GM19395 (cell line): Measurements from ENCODE around the gene GTPBP2.
"Not testable (repeated sequence)": the region's sequence is repeated elsewhere in the genome, so short reads cannot be mapped to it uniquely, and the experiment has no call there.

Experiments used
- ATAC-seq: cut with Tn5 transposase; IDR thresholded peaks from one replicate; pipeline ENCODE4 v1.9.1; 2021; ENCODE audit warnings: mild to moderate bottlenecking, moderate library complexity; ENCODE audit not compliant: unreplicated experiment

Gene GTPBP2

DNA sequence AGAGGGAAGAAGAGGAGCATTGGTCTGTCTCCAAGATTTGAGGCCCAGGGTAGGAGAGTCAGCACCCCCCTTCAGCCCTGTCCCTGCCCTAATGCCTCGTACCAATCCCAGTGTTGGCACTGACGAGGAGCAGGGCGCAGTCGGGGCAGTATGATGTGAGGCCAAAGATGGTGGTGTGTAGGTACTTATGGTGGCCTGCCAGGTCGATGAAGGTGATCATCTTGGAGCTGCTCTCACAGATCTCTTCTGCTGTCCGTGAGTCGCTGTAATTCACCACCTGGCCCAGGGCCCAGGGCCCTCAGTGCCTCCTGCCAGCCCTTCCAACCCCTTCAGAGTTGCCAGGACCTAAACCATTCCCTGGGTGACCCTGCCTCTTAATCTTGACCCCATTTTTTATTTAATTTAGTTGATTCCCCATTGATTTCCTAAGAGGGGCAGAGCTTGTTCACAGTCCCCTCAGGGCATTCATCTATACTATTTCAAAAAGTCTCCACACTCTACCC, 4.2 kb downstream of the GTPBP2 start:
- ATAC-seq, result no peak

DNA sequence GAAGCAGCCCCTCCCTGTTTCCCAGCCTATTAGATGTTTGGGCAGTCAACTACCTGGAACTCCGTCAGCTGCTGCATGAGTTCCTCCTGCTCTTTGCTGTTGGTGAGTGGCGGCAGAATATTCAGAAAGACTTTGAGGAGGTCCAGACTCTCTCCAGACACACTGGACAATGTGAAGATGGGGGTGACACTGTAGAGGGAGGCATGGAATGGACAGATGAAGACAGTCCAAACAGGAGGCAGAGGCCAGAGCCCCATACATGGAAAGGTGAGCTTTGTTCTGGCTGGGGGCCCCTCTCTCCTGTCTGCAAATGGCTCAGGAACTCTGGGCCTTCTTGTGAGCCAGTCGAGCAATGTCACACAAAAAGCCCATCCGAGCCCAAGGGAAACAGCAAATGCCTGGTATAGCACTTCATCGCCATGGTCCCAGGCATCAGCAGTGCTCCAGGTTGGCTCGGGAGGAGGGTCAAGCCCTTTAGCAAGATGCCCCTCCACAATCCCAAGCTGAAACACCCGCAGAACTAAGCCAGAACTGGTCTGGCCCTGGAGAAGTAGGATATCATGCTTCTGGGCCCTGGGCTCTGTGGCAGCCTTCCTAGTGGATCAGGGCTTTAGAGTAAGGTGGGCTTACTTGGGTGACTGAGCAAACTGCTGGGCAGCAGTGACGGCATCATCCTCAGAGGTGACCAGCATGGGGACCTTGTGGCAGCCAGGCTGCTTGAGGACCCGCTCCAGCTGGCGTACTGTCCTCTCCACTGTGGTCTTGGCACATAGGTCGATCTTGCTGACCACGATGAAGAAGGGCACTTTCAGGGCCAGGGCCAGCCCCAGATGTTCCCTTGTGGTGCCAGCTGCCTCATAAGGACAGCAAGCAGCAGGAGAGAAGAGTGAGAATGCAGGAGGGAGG, 4.9 kb downstream of the GTPBP2 start:
- ATAC-seq, result no peak

GRCh38 chr6:43622541-43622940, 6.5 kb downstream of the GTPBP2 start:
- no peak for ATAC-seq

DNA sequence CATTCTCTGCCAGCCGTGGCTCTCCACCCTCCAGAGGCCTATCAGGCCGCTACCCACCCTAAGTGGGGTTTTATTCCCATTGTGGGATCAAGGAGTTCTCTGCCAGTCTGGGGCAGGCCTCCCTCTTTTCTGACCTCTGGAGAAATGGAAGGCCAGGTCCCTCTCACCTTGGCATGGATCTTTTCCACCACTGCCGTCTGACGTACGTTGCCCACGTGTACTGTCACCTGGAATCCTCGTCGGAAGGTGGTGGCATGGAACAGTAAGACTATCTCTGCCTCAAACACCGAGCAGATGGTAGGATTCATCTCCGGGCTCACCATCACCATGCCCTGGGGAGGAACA, 7.3 kb downstream of the GTPBP2 start:
- ATAC-seq, result no peak

GRCh38 chr6:43621078-43621835, 7.8 kb downstream of the GTPBP2 start:
- no peak for ATAC-seq

- ATAC-seq, result no peak
These were observed 12.2 kb downstream of the GTPBP2 start for GRCh38 chr6:43616725-43617472.

GRCh38 chr6:43614396-43614730, 14.7 kb downstream of the GTPBP2 start:
- ATAC-seq, result no peak

DNA sequence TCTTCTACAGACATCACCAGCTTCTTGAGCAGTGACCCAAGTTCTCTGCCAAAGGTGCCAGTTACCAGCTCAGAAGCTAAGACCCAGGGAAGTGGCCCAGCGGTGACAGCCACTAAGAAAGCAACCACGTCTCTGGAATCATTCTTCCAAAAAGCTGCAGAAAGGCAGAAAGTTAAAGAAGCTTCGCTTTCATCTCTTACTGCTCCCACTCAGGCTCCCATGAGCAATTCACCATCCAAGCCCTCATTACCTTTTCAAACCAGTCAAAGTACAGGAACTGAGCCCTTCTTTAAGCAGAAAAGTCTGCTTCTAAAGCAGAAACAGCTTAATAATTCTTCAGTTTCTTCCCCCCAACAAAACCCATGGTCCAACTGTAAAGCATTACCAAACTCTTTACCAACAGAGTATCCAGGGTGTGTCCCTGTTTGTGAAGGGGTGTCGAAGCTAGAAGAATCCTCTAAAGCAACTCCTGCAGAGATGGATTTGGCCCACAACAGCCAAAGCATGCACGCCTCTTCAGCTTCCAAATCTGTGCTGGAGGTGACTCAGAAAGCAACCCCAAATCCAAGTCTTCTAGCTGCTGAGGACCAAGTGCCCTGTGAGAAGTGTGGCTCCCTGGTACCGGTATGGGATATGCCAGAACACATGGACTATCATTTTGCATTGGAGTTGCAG, 15.2 kb downstream of the GTPBP2 start:
- ATAC-seq, result no peak

DNA sequence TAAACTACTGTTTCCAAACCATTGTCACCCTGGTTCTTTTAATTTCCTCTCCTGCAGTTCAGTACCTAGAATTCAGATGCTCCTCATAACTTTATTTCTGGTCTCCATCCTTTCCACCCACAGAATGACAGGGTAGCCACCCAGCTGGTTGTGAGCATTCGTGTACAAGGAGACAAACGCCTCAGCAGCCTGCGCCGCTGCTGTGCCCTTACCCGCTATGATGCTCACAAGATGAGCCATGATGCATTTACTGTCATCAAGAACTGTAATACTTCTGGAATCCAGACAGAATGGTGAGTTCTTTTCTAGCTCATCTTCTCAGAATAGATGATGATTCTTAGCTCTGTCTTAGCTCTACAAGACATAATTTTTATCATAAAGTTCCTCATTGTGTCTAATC, 18.6 kb downstream of the GTPBP2 start:
- no peak for ATAC-seq

- ATAC-seq, result no peak
These were observed 19.7 kb downstream of the GTPBP2 start for GRCh38 chr6:43609402-43609801.

DNA sequence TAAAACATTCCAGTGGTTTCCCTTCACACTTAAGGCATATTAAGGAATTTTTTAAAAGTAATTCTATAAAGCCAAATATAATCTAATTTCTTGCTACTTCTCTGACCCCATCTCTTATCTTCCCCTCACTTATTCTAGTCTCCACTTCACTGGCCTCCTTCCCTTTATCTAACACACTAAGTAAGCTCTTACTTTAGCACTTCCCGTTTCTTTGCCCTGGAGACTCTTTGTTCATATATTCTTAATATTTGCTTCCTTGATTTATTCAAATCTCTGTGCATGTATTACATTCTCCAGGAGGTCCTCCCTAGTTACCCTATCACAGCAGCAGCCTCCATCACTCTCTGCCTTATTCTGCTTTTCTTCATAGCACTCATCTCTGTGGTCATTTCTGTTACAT, 20.3 kb downstream of the GTPBP2 start:
- ATAC-seq, result no peak

DNA sequence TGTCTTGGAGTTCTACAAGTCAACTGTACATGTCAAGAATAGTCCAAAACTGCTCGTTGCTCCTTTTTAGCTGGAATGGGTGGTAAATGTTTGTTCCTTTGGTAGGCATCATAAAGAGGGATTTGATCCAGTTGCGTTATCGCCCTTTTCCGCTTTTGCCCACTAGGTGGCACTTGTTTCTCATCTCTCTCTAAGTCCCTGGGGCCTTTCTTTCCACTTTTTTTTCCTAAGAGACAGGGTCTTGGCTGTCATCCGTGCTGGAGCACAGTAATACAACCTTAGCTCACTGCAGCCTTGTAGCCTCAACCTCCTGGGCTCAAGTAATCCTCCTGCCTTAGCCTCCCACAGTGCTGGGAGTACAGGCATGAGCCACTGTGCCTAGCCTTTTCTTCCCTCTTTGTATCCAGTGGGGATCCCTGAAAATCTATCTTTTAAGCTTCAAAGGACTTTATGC, 20.7 kb downstream of the GTPBP2 start:
- ATAC-seq, result no peak

DNA sequence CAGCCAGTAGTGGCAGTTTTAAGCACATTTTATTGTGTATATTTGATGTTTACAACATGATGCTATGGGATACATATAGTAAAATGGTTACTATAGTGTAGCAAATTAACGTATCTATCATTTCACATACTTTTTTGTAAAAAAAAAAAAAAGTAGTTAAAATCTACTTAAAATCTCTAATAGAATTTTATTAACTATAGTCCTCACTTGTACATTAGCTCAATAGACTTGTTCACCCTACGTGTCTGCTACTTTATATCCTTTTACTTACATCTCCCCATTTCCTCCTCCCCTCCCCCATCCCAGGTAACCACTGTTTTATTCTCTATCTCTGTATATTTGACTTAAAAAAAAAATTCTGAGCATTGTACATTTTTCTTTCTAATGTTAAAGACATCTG, 23.0 kb downstream of the GTPBP2 start:
- ATAC-seq, result no peak

GRCh38 chr6:43604174-43604573, 24.9 kb downstream of the GTPBP2 start:
- no peak for ATAC-seq

DNA sequence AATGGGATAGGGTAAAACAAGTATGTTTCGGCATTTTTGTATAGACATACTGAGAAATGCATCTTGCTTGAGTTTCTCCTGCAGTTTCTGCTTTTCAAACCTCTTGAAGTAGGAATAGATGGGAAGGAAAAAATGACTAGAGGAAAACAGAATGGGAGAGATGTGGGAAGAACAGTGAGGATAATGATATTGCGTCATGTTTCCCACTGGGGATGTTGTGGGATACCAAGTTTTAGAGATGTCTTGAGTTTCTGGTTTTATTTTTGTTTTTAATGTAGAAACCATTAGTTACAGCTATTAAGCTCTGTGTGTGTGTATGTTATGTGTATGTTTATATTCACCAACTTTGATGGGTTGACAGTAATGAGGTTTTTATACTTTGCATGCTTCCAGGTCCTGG, 28.5 kb downstream of the GTPBP2 start:
- no peak for ATAC-seq

DNA sequence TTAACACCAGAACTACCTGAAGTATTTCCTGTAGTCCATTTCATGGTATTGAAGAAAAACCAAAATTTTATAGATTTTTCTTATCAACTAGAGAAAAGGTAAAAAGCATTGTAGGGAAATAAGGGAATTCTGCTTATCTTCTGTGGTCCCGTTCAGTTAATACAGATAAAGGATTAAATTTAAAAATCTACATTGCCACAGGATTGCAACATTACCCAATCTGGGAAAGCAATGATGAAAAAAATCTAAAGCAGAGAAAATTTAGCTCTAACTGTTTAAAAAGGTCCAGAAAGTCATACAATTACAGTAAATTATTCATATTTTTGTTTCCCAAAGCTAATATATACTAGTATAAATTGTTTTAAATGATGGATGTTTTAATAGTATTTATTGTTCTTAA, 35.1 kb downstream of the GTPBP2 start:
- ATAC-seq, result no peak

GRCh38 chr6:43589564-43589963, 39.5 kb downstream of the GTPBP2 start:
- ATAC-seq, result not testable (repeated sequence)

- ATAC-seq, result no peak
These were observed 40.9 kb downstream of the GTPBP2 start for GRCh38 chr6:43588194-43588593.

DNA sequence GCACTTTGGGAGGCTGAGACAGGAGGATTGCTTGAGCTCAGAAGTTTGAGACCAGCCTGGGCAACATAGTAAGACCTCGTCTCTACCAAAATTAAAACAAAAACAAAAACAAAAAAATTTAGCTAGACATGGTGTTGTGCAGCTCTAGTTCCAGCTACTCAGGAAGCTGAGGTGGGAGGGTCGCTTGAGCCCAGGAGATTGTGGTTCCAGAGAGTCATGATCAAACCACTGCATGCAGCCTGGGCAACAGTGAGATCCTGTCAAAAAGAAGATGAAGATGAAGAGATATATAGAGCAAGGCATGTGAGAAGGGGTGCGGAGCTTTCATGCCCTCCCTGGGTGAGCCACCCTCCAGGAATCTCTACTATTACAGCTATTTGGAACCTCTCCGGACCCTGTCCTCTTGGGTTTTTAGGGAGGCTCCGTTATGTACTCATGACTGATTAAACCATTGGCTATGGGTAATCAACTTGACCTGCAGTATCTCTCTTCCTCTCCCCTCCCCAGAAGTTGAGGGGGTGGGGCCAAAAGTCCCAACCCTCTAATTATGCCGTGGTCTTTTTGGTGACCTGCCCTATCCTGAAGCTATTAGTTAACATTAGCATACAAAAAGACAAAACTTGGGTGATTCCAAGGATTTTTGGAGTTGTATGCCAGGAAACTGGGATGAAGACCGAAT, 44.0 kb downstream of the GTPBP2 start:
- no peak for ATAC-seq

DNA sequence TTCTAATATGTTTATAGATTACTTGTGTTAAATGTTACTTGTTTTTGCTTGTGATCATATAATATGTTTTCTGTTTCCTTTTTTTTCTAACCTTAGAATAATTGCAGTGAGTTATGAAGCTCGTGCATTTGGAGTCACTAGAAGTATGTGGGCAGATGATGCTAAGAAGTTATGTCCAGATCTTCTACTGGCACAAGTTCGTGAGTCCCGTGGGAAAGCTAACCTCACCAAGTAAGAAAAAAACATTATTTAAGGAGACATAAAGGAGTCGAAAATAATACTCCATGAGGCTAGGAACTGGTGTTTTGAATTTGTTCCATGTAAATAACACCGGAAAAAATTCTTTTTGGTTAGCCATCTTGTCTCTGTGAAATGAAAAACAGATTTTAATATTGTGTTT, 46.2 kb downstream of the GTPBP2 start:
- ATAC-seq, result no peak
